Activated CD8-positive, alpha-beta memory T cell treated with anti-CD3 and anti-CD28 coated beads for 1 hour (primary cell): Measurements from ENCODE around the gene KCNB1.

Source experiments
- DNase-seq, 2 donors: peaks; one replicate each; pipeline ENCODE4 v3.0.0-alpha.2; 2020; ENCODE audit warnings: low read depth in 1 of 2; ENCODE audit errors: extremely low read depth in 1 of 2

KCNB1 gene

GRCh38 chr20:49471397-49471796 is 11.1 kb downstream of the KCNB1 start:
- DNase-seq, result no peak

GRCh38 chr20:49470922-49471321 is 11.5 kb downstream of the KCNB1 start:
- no peak for DNase-seq

- DNase-seq, result no peak
Observed at GRCh38 chr20:49469060-49469459, 13.4 kb downstream of the KCNB1 start.

GRCh38 chr20:49468412-49468811 is 14.1 kb downstream of the KCNB1 start:
- no peak for DNase-seq

GRCh38 chr20:49466114-49466912 is 16.2 kb downstream of the KCNB1 start:
- no peak for DNase-seq

GRCh38 chr20:49464556-49464955 is 17.9 kb downstream of the KCNB1 start:
- no peak for DNase-seq

GRCh38 chr20:49462626-49463025 is 19.8 kb downstream of the KCNB1 start:
- DNase-seq, result no peak

GRCh38 chr20:49461894-49462620 is 20.4 kb downstream of the KCNB1 start:
- DNase-seq, result no peak

- DNase-seq, result no peak
Observed at GRCh38 chr20:49460916-49461315, 21.6 kb downstream of the KCNB1 start.

GRCh38 chr20:49460131-49460530 is 22.3 kb downstream of the KCNB1 start:
- DNase-seq, result no peak

- no peak for DNase-seq
Observed at GRCh38 chr20:49459684-49460083, 22.8 kb downstream of the KCNB1 start.

- no peak for DNase-seq
Observed at GRCh38 chr20:49457444-49457843, 25.0 kb downstream of the KCNB1 start.

GRCh38 chr20:49456646-49457045 is 25.8 kb downstream of the KCNB1 start:
- no peak for DNase-seq

- no peak for DNase-seq
Observed at GRCh38 chr20:49455691-49456090, 26.8 kb downstream of the KCNB1 start.

GRCh38 chr20:49452011-49452482 is 30.4 kb downstream of the KCNB1 start:
- DNase-seq, result no peak

GRCh38 chr20:49450281-49450721 is 32.2 kb downstream of the KCNB1 start:
- DNase-seq, result no peak

GRCh38 chr20:49448917-49449316 is 33.6 kb downstream of the KCNB1 start:
- no peak for DNase-seq

GRCh38 chr20:49447946-49448809 is 34.3 kb downstream of the KCNB1 start:
- DNase-seq, result no peak

- no peak for DNase-seq
Observed at GRCh38 chr20:49447364-49447763, 35.1 kb downstream of the KCNB1 start.

- DNase-seq, result no peak
Observed at GRCh38 chr20:49446808-49447207, 35.7 kb downstream of the KCNB1 start.

GRCh38 chr20:49446080-49446479 is 36.4 kb downstream of the KCNB1 start:
- no peak for DNase-seq
